ENCODE measurements around the gene FBXO44.

The FBXO44 gene

GRCh38 chr1:11691928-11692711 is 37.4 kb downstream of the FBXO44 start:
- DNase-seq = peak; percentile 64

- DNase-seq = peak; percentile 53
These were observed 38.4 kb downstream of the FBXO44 start for GRCh38 chr1:11693024-11693590.

- no peak for DNase-seq
These were observed 39.2 kb downstream of the FBXO44 start for GRCh38 chr1:11693917-11694316.

GRCh38 chr1:11695861-11696260 is 41.2 kb downstream of the FBXO44 start:
- no peak for DNase-seq

GRCh38 chr1:11697188-11697892 is 42.7 kb downstream of the FBXO44 start:
- DNase-seq = no peak

- no peak for DNase-seq
These were observed 43.2 kb downstream of the FBXO44 start for GRCh38 chr1:11697893-11698210.

- no peak for DNase-seq
These were observed 46.2 kb downstream of the FBXO44 start for GRCh38 chr1:11700601-11701467.

- DNase-seq = no peak
These were observed 46.9 kb downstream of the FBXO44 start for GRCh38 chr1:11701551-11701961.

GRCh38 chr1:11701981-11702803 is 47.5 kb downstream of the FBXO44 start:
- DNase-seq = no peak

- DNase-seq = no peak
These were observed 48.9 kb downstream of the FBXO44 start for GRCh38 chr1:11703357-11704193.

- DNase-seq = no peak
These were observed 49.5 kb downstream of the FBXO44 start for GRCh38 chr1:11704194-11704529.

GRCh38 chr1:11704691-11705475 is 50.2 kb downstream of the FBXO44 start:
- no peak for DNase-seq

- DNase-seq = no peak
These were observed 50.9 kb downstream of the FBXO44 start for GRCh38 chr1:11705596-11705995.

- DNase-seq = no peak
These were observed 51.6 kb downstream of the FBXO44 start for GRCh38 chr1:11706292-11706691.

- peak; percentile 81 for DNase-seq
These were observed 53.1 kb downstream of the FBXO44 start for GRCh38 chr1:11707621-11708276.

- no peak for DNase-seq
These were observed 54.1 kb downstream of the FBXO44 start for GRCh38 chr1:11708554-11709350.

GRCh38 chr1:11711490-11711889 is 56.8 kb downstream of the FBXO44 start:
- DNase-seq = no peak

GRCh38 chr1:11712285-11712684 is 57.6 kb downstream of the FBXO44 start:
- no peak for DNase-seq

Measured in NCI-H510A treated with DMSO at 0.1 percent for 48 hours (cell line).